ENCODE measurements around the gene SOS1. TPM values are rescaled to one million over a fixed set of nuclear protein-coding genes. Genes with fewer than 3 reads are reported as not detected.

Gene SOS1
- total and polyA plus RNA-seq, 2 of the 13 experiments (the other 11 are each of a cell fraction or from before 2014, with no cell fraction given), result 20.8 to 60.4 TPM

- no peak for TF ChIP-seq ZSCAN30 (CRISPR knock-in tag; IDR thresholded peaks at IDR 0.05)
- peak; percentile 86 for TF ChIP-seq ARNTL (CRISPR knock-in tag; IDR thresholded peaks at IDR 0.05)
- TF ChIP-seq NR2C2 (CRISPR knock-in tag; IDR thresholded peaks at IDR 0.05; ENCODE audit: borderline replicate concordance), result peak; percentile 46
- TF ChIP-seq RCOR2 (CRISPR knock-in tag; IDR thresholded peaks at IDR 0.05), result peak; percentile 84
- peak; percentile 74; the same call in 1 of the 2 replicates for TF ChIP-seq THAP8 (CRISPR knock-in tag; IDR thresholded peaks at IDR 0.05; ENCODE audit: borderline replicate concordance)
- TF ChIP-seq ZEB1 (IDR thresholded peaks at IDR 0.05; ENCODE audit: insufficient replicate concordance, low read depth), result peak; percentile 95
- TF ChIP-seq RBFOX2 (IDR thresholded peaks at IDR 0.05; ENCODE audit: low read depth, low read length), result peak; percentile 97
- TF ChIP-seq, protein P1, sequence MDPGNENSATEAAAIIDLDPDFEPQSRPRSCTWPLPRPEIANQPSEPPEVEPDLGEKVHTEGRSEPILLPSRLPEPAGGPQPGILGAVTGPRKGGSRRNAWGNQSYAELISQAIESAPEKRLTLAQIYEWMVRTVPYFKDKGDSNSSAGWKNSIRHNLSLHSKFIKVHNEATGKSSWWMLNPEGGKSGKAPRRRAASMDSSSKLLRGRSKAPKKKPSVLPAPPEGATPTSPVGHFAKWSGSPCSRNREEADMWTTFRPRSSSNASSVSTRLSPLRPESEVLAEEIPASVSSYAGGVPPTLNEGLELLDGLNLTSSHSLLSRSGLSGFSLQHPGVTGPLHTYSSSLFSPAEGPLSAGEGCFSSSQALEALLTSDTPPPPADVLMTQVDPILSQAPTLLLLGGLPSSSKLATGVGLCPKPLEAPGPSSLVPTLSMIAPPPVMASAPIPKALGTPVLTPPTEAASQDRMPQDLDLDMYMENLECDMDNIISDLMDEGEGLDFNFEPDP (CRISPR knock-in tag; conservative IDR thresholded peaks at IDR 0.05), result no peak
- no peak for TF ChIP-seq TEAD2 (CRISPR knock-in tag; IDR thresholded peaks at IDR 0.05)
- no peak for TF ChIP-seq FOXA1 (IDR thresholded peaks at IDR 0.05)
- peak; percentile 87 for TF ChIP-seq FOXA1 (CRISPR knock-in tag; IDR thresholded peaks at IDR 0.05)
- TF ChIP-seq KLF13 (CRISPR knock-in tag; IDR thresholded peaks at IDR 0.05), result 0 out of 2 replicates have a peak, but pooled peaks have one; percentile 58
- peak; percentile 57 for TF ChIP-seq MED8 (CRISPR knock-in tag; IDR thresholded peaks at IDR 0.05; ENCODE audit: insufficient replicate concordance)
- no peak; the same call in 1 of the 2 replicates for TF ChIP-seq NFE2 (CRISPR knock-in tag; IDR thresholded peaks at IDR 0.05)
- peak; percentile 94 for TF ChIP-seq HNRNPK (IDR thresholded peaks at IDR 0.05; ENCODE audit: low read depth, low read length, poor library complexity, severe bottlenecking)
- TF ChIP-seq MEF2D (CRISPR knock-in tag; IDR thresholded peaks at IDR 0.05), result peak; percentile 88; the same call in 1 of the 2 replicates
- TF ChIP-seq THRA (CRISPR knock-in tag; IDR thresholded peaks at IDR 0.05; ENCODE audit: borderline replicate concordance), result peak; percentile 76
- TF ChIP-seq REL (CRISPR knock-in tag; conservative IDR thresholded peaks at IDR 0.05), result no peak
- peak; percentile 70; the same call in 1 of the 2 replicates for TF ChIP-seq ZNF576 (CRISPR knock-in tag; IDR thresholded peaks at IDR 0.05)
- TF ChIP-seq RNF2 (conservative IDR thresholded peaks at IDR 0.05; ENCODE audit: low read depth), result peak; percentile 71; the same call in 1 of the 2 replicates
- TF ChIP-seq SNAPC2 (CRISPR knock-in tag; IDR thresholded peaks at IDR 0.05), result 0 out of 2 replicates have a peak, but pooled peaks have one; percentile 62
- no peak for TF ChIP-seq NFRKB (IDR thresholded peaks at IDR 0.05)
- no peak for TF ChIP-seq GABPA (IDR thresholded peaks at IDR 0.05; ENCODE audit: low read depth, low read length)
- peak; percentile 45; the same call in 1 of the 2 replicates for TF ChIP-seq GABPA (CRISPR knock-in tag; IDR thresholded peaks at IDR 0.05; ENCODE audit: low read depth)
- TF ChIP-seq PTBP1 (IDR thresholded peaks at IDR 0.05; ENCODE audit: low read depth, low read length, poor library complexity, severe bottlenecking), result peak; percentile 91
- 0 out of 2 replicates have a peak, but pooled peaks have one; percentile 71 for TF ChIP-seq GTF2F1 (IDR thresholded peaks at IDR 0.05; ENCODE audit: low read length)
- peak; percentile 92; the same call in 1 of the 2 replicates for TF ChIP-seq ERF (CRISPR knock-in tag; IDR thresholded peaks at IDR 0.05)
- TF ChIP-seq ZNF101 (CRISPR knock-in tag; IDR thresholded peaks at IDR 0.05; ENCODE audit: borderline replicate concordance, low read depth), result no peak
- TF ChIP-seq ZNF124 (CRISPR knock-in tag; IDR thresholded peaks at IDR 0.05), result peak; percentile 89; the same call in 1 of the 2 replicates
These were observed at the start of gene SOS1 (continued) for GRCh38 chr2:39120771-39121522.

Data from HepG2 (cell line).